WERI-Rb-1 (cell line): ENCODE results near the gene URM1.
A peak's percentile ranks its signal among the peaks of the same experiment; 100 is the strongest.

Experiments
- DNase-seq: peaks from one replicate; pipeline ENCODE4 v3.0.0-alpha.2; 2020
- H3K27ac ChIP-seq: fragments of 250-450 bp; sonication (Bioruptor Pico); 2 replicates; pipeline ENCODE4 v1.5.1; 2020; ENCODE audit warnings: mild to moderate bottlenecking, moderate library complexity
- H3K27me3 ChIP-seq: fragments of 250-450 bp; sonication (Bioruptor Pico); 2 replicates; pipeline ENCODE4 v1.5.1; 2021; ENCODE audit warnings: mild to moderate bottlenecking, low read depth, moderate library complexity; ENCODE audit not compliant: insufficient read depth, severe bottlenecking
- H3K36me3 ChIP-seq: fragments of 250-450 bp; sonication (Bioruptor Pico); 2 replicates; pipeline ENCODE4 v1.5.1; 2020; ENCODE audit warnings: mild to moderate bottlenecking, moderate library complexity
- H3K4me3 ChIP-seq: 2 replicates; pipeline ENCODE4 v1.5.1; 2011; ENCODE audit warnings: low read depth, mild to moderate bottlenecking, control low read depth, low read length
- H3K9me3 ChIP-seq: fragments of 250-450 bp; sonication (Bioruptor Pico); 2 replicates; pipeline ENCODE4 v1.5.1; 2021; ENCODE audit warnings: mild to moderate bottlenecking, moderate library complexity; ENCODE audit not compliant: severe bottlenecking
- TF ChIP-seq, protein P1 (sequence below): IDR thresholded peaks from 2 replicates; pipeline ENCODE4 v1.5.1; 2011; ENCODE audit warnings: low read depth, mild to moderate bottlenecking, control low read depth, inconsistent platforms, low read length

Gene URM1

DNA sequence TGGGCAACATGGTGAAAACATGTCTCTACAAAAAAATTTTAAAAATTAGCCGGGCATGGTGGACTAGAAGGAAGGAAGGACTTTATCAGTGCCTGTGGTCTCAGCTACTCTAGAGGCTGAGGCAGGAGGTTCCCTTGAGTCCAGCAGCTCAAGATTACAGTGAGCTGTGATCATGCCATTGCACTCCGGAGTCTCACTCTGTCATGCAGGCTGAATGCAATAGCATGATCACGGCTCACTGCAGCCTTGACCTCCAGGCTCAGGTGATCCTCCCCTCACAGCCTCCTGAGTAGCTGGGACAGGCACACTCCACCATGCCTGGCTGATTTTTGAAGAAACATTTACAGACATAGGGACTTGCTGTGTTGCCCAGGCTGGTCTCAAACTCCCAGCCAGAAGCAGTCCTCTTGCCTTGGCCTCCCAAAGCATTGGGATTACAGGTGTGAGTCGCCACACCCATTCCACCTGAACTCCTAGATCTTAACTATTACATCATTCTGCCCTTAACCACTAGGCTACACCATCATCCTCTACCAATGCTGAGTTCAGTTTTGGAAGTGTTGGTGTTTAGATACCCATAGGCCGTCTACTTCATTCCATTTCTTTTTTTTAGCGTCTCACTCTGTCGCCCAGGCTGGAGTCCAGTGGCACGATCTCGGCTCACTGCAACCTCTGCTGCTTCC, 2.0 kb upstream of the URM1 start:
- no peak for DNase-seq
- no peaks in the 10 kb centered on the region for H3K9me3 ChIP-seq
- H3K36me3 ChIP-seq: peaks cover 6% of the 10 kb centered on the region; the same call in 1 of the 2 replicates
- no peaks in the 10 kb centered on the region for H3K27me3 ChIP-seq
- TF ChIP-seq, protein P1, sequence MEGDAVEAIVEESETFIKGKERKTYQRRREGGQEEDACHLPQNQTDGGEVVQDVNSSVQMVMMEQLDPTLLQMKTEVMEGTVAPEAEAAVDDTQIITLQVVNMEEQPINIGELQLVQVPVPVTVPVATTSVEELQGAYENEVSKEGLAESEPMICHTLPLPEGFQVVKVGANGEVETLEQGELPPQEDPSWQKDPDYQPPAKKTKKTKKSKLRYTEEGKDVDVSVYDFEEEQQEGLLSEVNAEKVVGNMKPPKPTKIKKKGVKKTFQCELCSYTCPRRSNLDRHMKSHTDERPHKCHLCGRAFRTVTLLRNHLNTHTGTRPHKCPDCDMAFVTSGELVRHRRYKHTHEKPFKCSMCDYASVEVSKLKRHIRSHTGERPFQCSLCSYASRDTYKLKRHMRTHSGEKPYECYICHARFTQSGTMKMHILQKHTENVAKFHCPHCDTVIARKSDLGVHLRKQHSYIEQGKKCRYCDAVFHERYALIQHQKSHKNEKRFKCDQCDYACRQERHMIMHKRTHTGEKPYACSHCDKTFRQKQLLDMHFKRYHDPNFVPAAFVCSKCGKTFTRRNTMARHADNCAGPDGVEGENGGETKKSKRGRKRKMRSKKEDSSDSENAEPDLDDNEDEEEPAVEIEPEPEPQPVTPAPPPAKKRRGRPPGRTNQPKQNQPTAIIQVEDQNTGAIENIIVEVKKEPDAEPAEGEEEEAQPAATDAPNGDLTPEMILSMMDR: no peak
- no peak overlapping the region for H3K27ac ChIP-seq
- H3K4me3 ChIP-seq: no peak overlapping the region

DNA sequence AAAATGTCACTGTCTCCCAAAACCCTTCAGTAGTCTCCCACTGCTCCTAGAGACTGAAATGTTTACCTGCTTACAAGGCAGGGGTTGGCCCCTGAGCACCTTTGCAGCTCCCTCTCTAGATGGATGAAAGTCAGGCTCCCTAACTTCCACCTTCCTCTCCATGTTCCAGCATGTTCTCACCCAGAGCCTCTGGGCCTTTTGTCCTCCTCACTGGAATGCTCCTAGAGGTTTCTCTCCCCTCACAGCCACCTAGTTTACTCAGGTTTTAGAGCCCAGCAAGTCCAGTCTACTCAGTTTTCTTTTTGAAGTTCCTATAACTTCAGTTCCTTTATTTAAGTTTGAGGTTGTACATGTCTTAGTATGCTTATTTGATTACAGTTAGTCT, 815 bp upstream of the URM1 start:
- Histone ChIP-seq H3K36me3 (peaks cover 6% of the 10 kb centered on the region; the same call in 1 of the 2 replicates), H3K4me3 (peak overlapping the region; percentile 96), H3K27ac (peak overlapping the region; percentile 87), H3K27me3 (no peaks in the 10 kb centered on the region), H3K9me3 (no peaks in the 10 kb centered on the region)
- DNase-seq: no peak
- TF ChIP-seq, protein P1: no peak

DNA sequence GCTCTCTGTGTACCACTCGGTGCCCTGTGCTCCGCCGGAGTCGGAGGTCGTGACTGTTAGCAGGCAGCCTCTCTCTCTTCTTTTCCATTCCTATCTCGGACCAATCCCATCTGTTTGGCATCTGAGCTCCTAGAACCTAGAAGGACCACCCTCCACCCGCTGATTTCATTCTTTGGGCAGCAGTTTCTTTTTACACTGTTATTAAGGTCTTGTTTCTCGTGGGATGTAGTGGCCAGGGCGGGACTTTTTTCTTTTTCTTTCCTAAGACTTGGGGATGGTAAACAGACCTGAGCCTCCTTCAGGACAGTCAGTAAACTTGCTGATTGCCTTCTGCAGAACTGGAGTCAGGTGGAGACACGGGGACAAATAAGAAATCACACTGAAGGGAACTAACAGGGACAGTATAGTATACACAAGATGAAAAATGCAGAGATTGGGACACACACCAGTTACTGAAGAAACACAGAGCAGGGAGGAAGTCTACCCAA, 500 bp downstream of the URM1 start:
- Histone ChIP-seq H3K9me3 (no peaks in the 10 kb centered on the region), H3K36me3 (peaks cover 8% of the 10 kb centered on the region; the same call in 1 of the 2 replicates), H3K27me3 (no peaks in the 10 kb centered on the region), H3K27ac (peak overlapping the region; percentile 87), H3K4me3 (peak overlapping the region; percentile 96)
- no peak for DNase-seq
- TF ChIP-seq, protein P1: no peak

DNA sequence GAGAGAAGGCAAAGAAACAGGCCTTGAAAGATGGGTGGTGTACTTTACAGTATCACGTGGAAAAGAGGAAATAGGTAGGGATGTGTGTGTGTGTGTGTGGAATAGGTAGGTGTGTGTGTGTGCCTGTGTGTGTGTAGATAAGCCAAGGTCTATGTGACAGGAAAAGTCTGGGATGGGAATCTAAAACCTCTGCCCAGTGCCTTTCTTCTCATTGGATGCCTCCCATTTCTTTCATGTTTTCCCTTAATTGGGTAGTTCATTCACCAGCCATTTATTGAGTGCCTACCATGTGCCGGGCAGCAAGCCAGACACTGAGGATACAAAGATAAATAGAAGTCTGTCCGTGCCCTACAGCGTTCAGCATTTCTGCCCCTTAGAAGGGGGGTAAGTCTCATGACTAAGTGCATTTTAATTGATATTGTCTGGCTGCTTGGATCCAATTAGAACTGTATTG, 1.0 kb downstream of the URM1 start:
- TF ChIP-seq, protein P1: no peak
- Histone ChIP-seq H3K4me3 (peak overlapping the region; percentile 96), H3K27ac (no peak overlapping the region), H3K27me3 (no peaks in the 10 kb centered on the region), H3K9me3 (no peaks in the 10 kb centered on the region), H3K36me3 (peaks cover 8% of the 10 kb centered on the region; the same call in 1 of the 2 replicates)
- no peak for DNase-seq

DNA sequence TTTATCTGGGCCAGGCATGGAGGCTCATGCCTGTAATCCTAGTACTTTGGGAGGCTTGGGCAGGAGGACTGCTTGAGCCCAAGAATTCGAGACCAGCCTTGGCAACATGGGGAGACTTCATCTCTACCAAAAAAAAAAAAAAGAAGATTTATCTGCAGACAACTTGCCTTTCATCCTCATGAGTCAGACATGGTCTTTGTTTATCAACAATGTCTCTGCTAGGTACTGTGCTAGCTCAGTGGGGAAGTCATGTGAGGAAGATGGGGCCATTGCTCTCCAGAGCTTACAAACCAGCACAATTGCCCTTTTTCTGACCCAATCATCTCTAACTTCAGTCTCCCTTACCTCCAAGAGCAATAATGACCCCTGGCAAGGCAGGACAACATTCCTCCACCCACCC, 1.6 kb downstream of the URM1 start:
- Histone ChIP-seq H3K9me3 (no peaks in the 10 kb centered on the region), H3K27ac (no peak overlapping the region), H3K36me3 (peaks cover 14% of the 10 kb centered on the region), H3K27me3 (no peaks in the 10 kb centered on the region), H3K4me3 (no peak overlapping the region)
- TF ChIP-seq, protein P1: no peak
- DNase-seq: no peak
